ENCODE data around the gene PDIA5.

- TF ChIP-seq POLR2A (IDR thresholded peaks at IDR 0.05): no peak
- no peak for TF ChIP-seq CTCF (IDR thresholded peaks at IDR 0.05)
- no peak for TF ChIP-seq EP300 (IDR thresholded peaks at IDR 0.05)
Observed at GRCh38 chr3:123193448-123194101, 126.8 kb downstream of the PDIA5 start.
